Measurements from ENCODE around the gene VTI1A.

Gene VTI1A

GRCh38 chr10:112580267-112580666 lies 133.3 kb downstream of the VTI1A start:
- H3K27me3 ChIP-seq (ENCODE audit: insufficient read depth, low read length, poor library complexity, severe bottlenecking), result no peaks in the 10 kb centered on the region
- no peaks in the 10 kb centered on the region for H3K79me2 ChIP-seq (ENCODE audit: insufficient read depth, low read length)
- TF ChIP-seq EZH2phosphoT487 (IDR thresholded peaks at IDR 0.05; ENCODE audit: borderline replicate concordance), result no peak
- H4K20me1 ChIP-seq (ENCODE audit: insufficient read depth, low read length, poor library complexity, severe bottlenecking), result peaks cover 3% of the 10 kb centered on the region
- H3F3A ChIP-seq (ENCODE audit: low read depth), result no peaks in the 10 kb centered on the region
- no peak overlapping the region for H2AFZ ChIP-seq (ENCODE audit: low read length)
- no peak overlapping the region for H3K9ac ChIP-seq (ENCODE audit: low read depth, low read length, poor library complexity, severe bottlenecking)
- no peaks in the 10 kb centered on the region for H3K9me3 ChIP-seq (ENCODE audit: insufficient read depth, low read depth, low read length)
- H3K4me2 ChIP-seq (ENCODE audit: low read depth, low read length, poor library complexity, severe bottlenecking), result no peak overlapping the region
- H3K36me3 ChIP-seq (ENCODE audit: insufficient read depth, low read length), result no peaks in the 10 kb centered on the region
- peaks cover 20% of the 10 kb centered on the region for H3K4me1 ChIP-seq (ENCODE audit: insufficient read depth, low read length, poor library complexity, severe bottlenecking)
- H3K9me2 ChIP-seq (replicated peaks; ENCODE audit: low read depth, low read length), result no peaks in the 10 kb centered on the region
- no peak overlapping the region for H3K4me3 ChIP-seq (ENCODE audit: low read length, poor library complexity, severe bottlenecking)

GRCh38 chr10:112581921-112582320 lies 134.9 kb downstream of the VTI1A start:
- no peaks in the 10 kb centered on the region for H3K9me2 ChIP-seq (replicated peaks; ENCODE audit: low read depth, low read length)
- no peak overlapping the region for H3K9ac ChIP-seq (ENCODE audit: low read depth, low read length, poor library complexity, severe bottlenecking)
- H3K79me2 ChIP-seq (ENCODE audit: insufficient read depth, low read length), result no peaks in the 10 kb centered on the region
- H3K4me2 ChIP-seq (ENCODE audit: low read depth, low read length, poor library complexity, severe bottlenecking), result no peak overlapping the region
- H3K27me3 ChIP-seq (ENCODE audit: insufficient read depth, low read length, poor library complexity, severe bottlenecking), result no peaks in the 10 kb centered on the region
- H3K4me3 ChIP-seq (ENCODE audit: low read length, poor library complexity, severe bottlenecking), result no peak overlapping the region
- H3K36me3 ChIP-seq (ENCODE audit: insufficient read depth, low read length), result no peaks in the 10 kb centered on the region
- TF ChIP-seq, protein P1, sequence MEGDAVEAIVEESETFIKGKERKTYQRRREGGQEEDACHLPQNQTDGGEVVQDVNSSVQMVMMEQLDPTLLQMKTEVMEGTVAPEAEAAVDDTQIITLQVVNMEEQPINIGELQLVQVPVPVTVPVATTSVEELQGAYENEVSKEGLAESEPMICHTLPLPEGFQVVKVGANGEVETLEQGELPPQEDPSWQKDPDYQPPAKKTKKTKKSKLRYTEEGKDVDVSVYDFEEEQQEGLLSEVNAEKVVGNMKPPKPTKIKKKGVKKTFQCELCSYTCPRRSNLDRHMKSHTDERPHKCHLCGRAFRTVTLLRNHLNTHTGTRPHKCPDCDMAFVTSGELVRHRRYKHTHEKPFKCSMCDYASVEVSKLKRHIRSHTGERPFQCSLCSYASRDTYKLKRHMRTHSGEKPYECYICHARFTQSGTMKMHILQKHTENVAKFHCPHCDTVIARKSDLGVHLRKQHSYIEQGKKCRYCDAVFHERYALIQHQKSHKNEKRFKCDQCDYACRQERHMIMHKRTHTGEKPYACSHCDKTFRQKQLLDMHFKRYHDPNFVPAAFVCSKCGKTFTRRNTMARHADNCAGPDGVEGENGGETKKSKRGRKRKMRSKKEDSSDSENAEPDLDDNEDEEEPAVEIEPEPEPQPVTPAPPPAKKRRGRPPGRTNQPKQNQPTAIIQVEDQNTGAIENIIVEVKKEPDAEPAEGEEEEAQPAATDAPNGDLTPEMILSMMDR (conservative IDR thresholded peaks at IDR 0.05; ENCODE audit: low read length), result no peak
- TF ChIP-seq EZH2phosphoT487 (IDR thresholded peaks at IDR 0.05; ENCODE audit: borderline replicate concordance), result no peak
- peaks cover 3% of the 10 kb centered on the region for H4K20me1 ChIP-seq (ENCODE audit: insufficient read depth, low read length, poor library complexity, severe bottlenecking)
- peaks cover 20% of the 10 kb centered on the region for H3K4me1 ChIP-seq (ENCODE audit: insufficient read depth, low read length, poor library complexity, severe bottlenecking)
- no peaks in the 10 kb centered on the region for H3K9me3 ChIP-seq (ENCODE audit: insufficient read depth, low read depth, low read length)
- no peak overlapping the region for H2AFZ ChIP-seq (ENCODE audit: low read length)
- no peaks in the 10 kb centered on the region for H3F3A ChIP-seq (ENCODE audit: low read depth)

DNA sequence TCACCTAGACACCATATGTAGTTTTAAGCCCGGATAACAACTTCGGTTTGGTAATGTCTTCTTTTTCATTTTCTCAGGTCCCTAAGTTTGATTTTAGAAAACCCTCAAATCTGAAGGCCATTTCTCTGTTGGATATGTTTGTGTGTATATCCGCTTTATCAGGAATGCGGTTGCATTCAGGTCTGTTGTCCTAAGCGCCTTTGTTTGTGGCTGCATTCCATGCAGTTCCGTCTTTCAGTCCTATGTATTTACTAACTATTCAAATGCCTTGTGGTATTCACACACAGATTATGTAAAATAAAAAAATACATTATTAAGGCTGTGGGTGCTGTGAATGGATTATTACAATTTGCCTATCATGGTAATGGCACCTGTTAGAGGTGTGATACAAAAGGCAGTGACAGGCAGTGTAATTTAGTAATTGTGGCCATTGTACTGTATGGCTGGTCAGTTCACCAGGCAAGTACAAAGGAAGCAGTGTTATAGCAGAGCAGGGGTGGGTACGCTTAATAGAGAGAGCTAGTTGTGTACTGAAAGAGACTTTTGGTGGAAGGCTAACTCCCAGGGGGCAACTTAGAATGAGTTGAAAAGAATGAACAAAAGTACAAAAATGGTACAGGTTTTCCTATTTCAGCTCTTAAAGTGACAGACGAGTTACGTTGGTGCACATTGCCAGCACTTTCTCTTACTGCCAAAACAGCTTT lies 136.4 kb downstream of the VTI1A start:
- Histone ChIP-seq H3K4me1 (ENCODE audit: insufficient read depth, low read length, poor library complexity, severe bottlenecking) (peaks cover 20% of the 10 kb centered on the region), H3K79me2 (ENCODE audit: insufficient read depth, low read length) (no peaks in the 10 kb centered on the region)

More for the DNA sequence above, 136.4 kb downstream of the VTI1A start:
- no peaks in the 10 kb centered on the region for H3F3A ChIP-seq (ENCODE audit: low read depth)
- no peaks in the 10 kb centered on the region for H3K9me3 ChIP-seq (ENCODE audit: insufficient read depth, low read depth, low read length)
- no peak overlapping the region for H3K4me3 ChIP-seq (ENCODE audit: low read length, poor library complexity, severe bottlenecking)
- H2AFZ ChIP-seq (ENCODE audit: low read length), result no peak overlapping the region
- H3K27me3 ChIP-seq (ENCODE audit: insufficient read depth, low read length, poor library complexity, severe bottlenecking), result no peaks in the 10 kb centered on the region
- no peak overlapping the region for H3K9ac ChIP-seq (ENCODE audit: low read depth, low read length, poor library complexity, severe bottlenecking)
- no peaks in the 10 kb centered on the region for H3K36me3 ChIP-seq (ENCODE audit: insufficient read depth, low read length)
- no peak overlapping the region for H3K4me2 ChIP-seq (ENCODE audit: low read depth, low read length, poor library complexity, severe bottlenecking)
- H4K20me1 ChIP-seq (ENCODE audit: insufficient read depth, low read length, poor library complexity, severe bottlenecking), result peaks cover 3% of the 10 kb centered on the region
- TF ChIP-seq, protein P1 (conservative IDR thresholded peaks at IDR 0.05; ENCODE audit: low read length), result no peak
- no peak for TF ChIP-seq EZH2phosphoT487 (IDR thresholded peaks at IDR 0.05; ENCODE audit: borderline replicate concordance)
- no peaks in the 10 kb centered on the region for H3K9me2 ChIP-seq (replicated peaks; ENCODE audit: low read depth, low read length)

Measured in Loucy (cell line).